COR-L47 (cell line): ENCODE data around the gene FGF22.

Experiments
- DNase-seq: peaks from one replicate; lab custom pipeline; 2025; lab: John Stamatoyannopoulos, UW

FGF22 gene

DNA sequence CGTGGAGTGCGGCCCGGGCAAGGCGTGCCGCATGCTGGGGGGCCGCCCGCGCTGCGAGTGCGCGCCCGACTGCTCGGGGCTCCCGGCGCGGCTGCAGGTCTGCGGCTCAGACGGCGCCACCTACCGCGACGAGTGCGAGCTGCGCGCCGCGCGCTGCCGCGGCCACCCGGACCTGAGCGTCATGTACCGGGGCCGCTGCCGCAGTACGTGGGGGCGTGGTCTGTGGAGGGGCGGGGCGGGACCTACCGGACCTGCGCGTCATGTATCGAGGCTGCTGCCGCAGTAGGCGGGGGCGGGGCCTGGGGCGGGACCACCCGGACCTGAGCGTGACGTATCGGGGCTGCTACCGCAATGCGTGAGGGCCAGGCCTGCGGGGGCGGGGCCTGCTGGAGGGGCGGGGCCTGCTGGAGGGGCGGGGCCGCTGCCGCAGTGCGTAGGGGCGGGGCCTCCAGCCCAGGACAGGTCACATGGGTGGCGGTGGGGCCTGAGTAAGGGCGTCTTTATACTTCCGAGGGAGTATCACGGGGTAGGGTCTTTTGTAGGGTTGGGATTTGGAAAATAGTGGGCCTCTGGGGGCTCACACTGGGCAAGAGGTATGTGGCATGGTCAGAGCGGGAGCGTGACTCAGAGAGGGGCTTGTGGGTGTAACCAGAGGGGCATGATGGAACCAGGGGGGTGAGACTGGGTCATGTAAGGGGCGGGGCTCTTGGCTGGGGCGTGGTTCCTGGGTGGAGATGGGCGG is 40.8 kb downstream of the FGF22 start:
- peak; percentile 96 for DNase-seq

DNA sequence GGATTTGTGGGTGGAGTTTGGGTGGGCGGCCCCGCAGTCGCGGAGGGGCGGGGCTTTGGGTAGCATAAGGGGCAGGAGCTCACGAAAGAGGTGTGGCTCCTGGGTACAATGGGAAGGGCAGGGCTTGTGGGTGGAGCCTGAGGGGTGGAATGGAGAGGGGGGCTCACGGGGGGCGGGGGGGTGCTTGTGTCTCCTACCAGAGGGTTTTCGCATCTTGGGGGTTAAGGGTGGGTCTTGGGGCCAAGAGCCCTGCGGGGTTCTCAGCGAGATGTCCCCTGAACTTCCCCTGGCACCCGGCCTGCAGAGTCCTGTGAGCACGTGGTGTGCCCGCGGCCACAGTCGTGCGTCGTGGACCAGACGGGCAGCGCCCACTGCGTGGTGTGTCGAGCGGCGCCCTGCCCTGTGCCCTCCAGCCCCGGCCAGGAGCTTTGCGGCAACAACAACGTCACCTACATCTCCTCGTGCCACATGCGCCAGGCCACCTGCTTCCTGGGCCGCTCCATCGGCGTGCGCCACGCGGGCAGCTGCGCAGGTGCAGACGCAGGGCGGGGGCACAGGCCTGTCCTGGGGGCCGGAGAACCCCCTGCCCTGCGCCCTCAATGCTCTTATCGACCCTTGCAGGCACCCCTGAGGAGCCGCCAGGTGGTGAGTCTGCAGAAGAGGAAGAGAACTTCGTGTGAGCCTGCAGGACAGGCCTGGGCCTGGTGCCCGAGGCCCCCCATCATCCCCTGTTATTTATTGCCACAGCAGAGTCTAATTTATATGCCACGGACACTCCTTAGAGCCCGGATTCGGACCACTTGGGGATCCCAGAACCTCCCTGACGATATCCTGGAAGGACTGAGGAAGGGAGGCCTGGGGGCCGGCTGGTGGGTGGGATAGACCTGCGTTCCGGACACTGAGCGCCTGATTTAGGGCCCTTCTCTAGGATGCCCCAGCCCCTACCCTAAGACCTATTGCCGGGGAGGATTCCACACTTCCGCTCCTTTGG is 41.6 kb downstream of the FGF22 start:
- DNase-seq, result no peak

- no peak for DNase-seq
Measured at GRCh38 chr19:682678-683320, 43.1 kb downstream of the FGF22 start.

DNA sequence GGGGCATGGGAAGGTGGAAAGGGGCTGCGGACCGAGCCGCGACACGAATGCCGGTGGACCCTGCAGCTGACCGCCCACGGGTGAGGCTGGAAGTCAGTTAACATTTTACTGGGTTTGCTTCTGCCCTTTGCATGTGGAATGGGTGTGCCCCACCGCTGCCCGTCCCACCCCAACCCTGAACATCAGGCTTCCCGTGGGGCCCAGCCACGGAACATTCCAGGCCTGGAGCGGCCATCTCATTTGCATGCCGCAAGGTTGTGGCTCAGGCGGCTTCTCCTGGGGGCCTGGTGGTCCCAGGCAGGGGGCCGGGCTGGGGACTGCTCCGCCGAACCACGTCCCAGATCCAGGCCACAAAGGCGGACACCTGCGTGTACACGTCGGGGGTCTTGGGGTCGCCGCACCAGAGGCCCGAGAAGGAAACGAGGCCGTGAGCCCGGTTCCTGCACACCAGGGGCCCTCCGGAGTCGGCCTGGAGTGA is 45.8 kb downstream of the FGF22 start:
- DNase-seq, result no peak

DNA sequence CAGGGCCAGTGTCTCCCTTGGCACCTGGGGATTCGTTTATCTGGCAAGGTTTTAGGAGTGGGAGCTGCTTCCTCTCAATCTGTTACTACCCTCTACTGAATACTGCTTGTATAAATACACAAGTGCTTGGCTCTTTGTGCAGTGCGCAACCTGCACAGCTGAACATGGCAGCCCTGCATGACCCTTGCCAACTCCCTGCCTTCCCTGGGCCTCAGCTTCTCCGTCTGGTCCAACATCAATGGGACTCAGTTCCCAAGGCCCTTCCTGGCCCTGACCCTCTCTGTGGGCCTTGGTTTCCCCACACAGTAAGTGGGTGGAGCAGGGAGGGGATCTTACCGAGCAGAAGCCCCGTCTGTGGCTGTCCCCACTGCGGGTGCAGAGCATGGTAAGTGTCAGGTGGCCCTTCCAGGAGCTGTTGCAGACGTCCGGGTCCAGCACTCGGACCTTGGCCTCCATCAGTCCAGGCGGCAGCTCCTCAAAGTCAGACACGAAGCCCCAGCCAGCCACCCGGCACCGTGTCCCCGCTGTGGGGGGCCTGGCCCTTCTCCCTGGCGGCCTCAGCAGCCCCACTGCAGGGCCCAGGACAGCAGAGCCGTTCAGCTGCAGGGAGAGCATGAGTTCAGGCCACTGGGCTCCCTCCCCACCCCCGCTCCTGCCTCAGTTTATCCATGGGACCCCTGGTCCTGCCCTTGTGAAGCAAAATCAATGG is 47.1 kb downstream of the FGF22 start:
- DNase-seq, result no peak

- DNase-seq, result no peak
Measured at GRCh38 chr19:687569-688166, 48.0 kb downstream of the FGF22 start.

DNA sequence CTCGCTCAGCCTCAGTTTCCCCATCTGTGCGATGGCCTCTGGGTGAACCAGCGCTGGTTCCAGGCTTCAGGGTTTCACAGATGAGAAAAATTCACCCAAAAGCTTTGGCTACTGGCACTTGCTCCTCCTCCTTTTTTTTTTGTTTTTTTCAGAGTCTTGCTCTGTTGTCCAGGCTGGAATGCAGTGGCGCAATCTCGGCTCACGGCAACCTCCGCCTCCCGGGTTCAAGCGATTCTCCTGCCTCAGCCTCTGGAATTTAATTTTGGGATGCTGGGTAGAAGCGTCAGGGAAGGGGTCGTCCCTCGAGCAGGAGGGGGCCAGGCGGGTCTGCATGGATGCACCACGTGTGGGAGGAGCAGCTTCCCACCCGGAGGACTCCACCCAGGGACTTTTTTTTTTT is 48.5 kb downstream of the FGF22 start:
- no peak for DNase-seq

DNA sequence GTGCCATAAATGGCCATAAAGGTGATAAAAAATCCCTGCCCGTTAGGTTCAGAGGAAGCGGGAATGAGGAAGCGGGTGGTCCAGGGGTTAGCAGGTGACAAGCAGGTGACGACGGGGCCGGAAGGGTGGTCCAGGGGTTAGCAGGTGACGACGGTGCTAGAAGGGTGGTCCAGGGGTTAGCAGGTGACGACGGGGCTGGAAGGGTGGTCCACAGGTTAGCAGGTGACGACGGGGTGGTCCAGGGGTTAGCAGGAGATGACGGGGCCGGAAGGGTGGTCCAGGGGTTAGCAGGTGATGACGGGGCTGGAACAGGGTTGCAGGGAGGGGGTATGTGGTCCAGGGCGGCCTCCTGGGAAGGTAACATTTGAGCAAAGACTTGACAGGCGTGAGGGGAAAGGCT is 49.3 kb downstream of the FGF22 start:
- DNase-seq, result no peak

- DNase-seq, result no peak
Measured at GRCh38 chr19:690203-690602, 50.5 kb downstream of the FGF22 start.
